Measurements from ENCODE around the gene CA4. TPM values are rescaled to one million over a fixed set of nuclear protein-coding genes. Genes with fewer than 3 reads are reported as not detected.
"Not testable (repeated sequence)": the region's sequence is repeated elsewhere in the genome, so short reads cannot be mapped to it uniquely, and the experiment has no call there.

The CA4 gene
- polyA plus RNA-seq, 1 donor: 1.2 TPM

DNA sequence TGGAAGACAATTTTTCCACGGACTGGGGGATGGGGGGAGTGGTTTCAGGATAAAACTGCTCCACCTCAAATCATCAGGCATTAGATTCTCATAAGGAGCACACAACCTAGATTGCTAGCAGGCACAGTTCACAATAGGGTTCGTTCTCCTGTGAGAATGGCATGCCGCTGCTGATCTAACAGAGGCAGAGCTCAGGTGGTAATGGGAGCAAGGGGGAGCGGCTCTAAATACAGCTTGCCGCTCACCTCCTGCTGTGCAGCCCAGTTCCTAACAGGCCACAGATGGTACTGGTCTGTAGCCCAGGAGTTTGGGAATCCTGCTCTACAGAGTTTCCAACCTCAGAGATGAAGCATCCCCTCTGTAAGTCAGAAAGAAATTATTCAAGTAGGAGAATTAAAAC is 27.0 kb downstream of the CA4 start:
- not testable (repeated sequence) for H3K27me3 ChIP-seq (ENCODE audit: control insufficient read depth, insufficient read depth, low read length); DNase-seq; H3K27ac ChIP-seq (ENCODE audit: low read length); H3K4me3 ChIP-seq (ENCODE audit: low read length); H3K9me3 ChIP-seq (ENCODE audit: control insufficient read depth, low read depth, low read length); H3K4me1 ChIP-seq (ENCODE audit: control insufficient read depth, insufficient read depth, low read length)
- peaks cover 18% of the 10 kb centered on the region for H3K36me3 ChIP-seq (ENCODE audit: control insufficient read depth, insufficient read depth, low read length)
- no CpG with 5 or more reads among the region's 5 CpGs for WGBS (ENCODE audit: insufficient coverage, low lambda C conversion rate)

DNA sequence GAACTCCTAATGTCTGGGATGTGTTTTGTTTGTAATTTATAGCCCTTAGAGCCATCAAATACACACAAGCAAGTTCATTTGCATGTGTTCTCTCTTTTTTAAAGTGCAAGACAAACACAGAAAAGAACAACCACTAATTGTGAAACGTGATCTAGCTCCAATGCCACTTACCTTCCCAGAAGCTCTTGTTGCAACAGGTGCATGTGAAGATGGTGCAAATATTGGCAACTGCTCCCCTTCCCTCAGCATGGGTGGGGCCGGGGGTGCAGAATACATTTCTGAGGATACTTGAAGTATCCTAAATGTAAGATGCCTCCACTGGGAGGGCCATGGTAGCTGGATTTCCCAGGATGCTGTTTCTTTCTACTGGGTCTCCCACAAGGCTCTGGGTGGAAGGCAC is 28.4 kb downstream of the CA4 start:
- not testable (repeated sequence) for H3K4me1 ChIP-seq (ENCODE audit: control insufficient read depth, insufficient read depth, low read length); H3K27me3 ChIP-seq (ENCODE audit: control insufficient read depth, insufficient read depth, low read length); H3K4me3 ChIP-seq (ENCODE audit: low read length); DNase-seq; H3K9me3 ChIP-seq (ENCODE audit: control insufficient read depth, low read depth, low read length); H3K27ac ChIP-seq (ENCODE audit: low read length)
- WGBS (ENCODE audit: insufficient coverage, low lambda C conversion rate): no CpG with 5 or more reads among the region's 2 CpGs
- peaks cover 27% of the 10 kb centered on the region for H3K36me3 ChIP-seq (ENCODE audit: control insufficient read depth, insufficient read depth, low read length)

DNA sequence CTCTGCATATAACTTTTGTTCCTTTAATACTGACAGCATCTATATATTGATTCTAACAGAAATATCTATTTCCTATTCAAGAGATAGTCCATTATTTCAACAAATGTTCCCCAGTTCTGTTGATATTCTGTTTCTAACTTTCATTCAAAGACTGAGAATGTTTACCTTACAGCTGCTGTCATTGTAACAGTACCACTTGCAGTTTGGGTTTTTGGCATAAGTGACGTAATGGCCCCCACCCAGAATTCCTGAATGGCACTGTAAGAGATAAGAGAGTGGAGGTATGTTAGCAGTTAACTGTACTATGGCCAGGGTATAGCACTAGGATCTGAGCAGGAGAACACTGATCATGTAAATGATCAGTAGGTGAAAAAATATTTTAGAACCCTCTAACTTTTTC is 30.6 kb downstream of the CA4 start:
- H3K27me3 ChIP-seq (ENCODE audit: control insufficient read depth, insufficient read depth, low read length); H3K4me3 ChIP-seq (ENCODE audit: low read length); H3K27ac ChIP-seq (ENCODE audit: low read length); DNase-seq; H3K9me3 ChIP-seq (ENCODE audit: control insufficient read depth, low read depth, low read length); H3K4me1 ChIP-seq (ENCODE audit: control insufficient read depth, insufficient read depth, low read length): not testable (repeated sequence)
- no CpG with 5 or more reads among the region's 1 CpG for WGBS (ENCODE audit: insufficient coverage, low lambda C conversion rate)
- peaks cover 36% of the 10 kb centered on the region for H3K36me3 ChIP-seq (ENCODE audit: control insufficient read depth, insufficient read depth, low read length)

DNA sequence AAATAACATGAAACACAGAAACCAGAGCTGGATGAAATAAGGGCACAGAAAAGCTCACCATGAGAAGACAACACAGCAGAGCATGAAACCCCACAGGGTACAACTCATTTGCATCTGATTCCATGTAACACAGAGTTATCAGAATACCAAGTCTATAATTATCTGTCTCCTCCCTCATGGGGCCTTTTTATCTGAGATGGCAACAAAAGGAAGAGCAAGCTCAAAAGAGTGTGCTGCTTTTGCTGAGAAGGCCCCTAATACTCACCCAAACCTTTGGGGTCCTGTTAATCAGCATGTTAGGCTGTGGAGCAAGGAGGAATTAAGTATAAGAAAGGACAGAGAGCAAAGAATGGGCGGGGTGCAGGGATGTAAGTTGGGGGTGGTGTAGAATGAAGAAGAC is 36.6 kb downstream of the CA4 start:
- H3K27me3 ChIP-seq (ENCODE audit: control insufficient read depth, insufficient read depth, low read length); H3K9me3 ChIP-seq (ENCODE audit: control insufficient read depth, low read depth, low read length); H3K4me3 ChIP-seq (ENCODE audit: low read length); DNase-seq; H3K27ac ChIP-seq (ENCODE audit: low read length): not testable (repeated sequence)
- Histone ChIP-seq H3K4me1 (ENCODE audit: control insufficient read depth, insufficient read depth, low read length) (peaks cover 10% of the 10 kb centered on the region), H3K36me3 (ENCODE audit: control insufficient read depth, insufficient read depth, low read length) (peaks cover 31% of the 10 kb centered on the region)
- WGBS (ENCODE audit: insufficient coverage, low lambda C conversion rate): 100% methylated on average over 1 of the region's 1 CpG

DNA sequence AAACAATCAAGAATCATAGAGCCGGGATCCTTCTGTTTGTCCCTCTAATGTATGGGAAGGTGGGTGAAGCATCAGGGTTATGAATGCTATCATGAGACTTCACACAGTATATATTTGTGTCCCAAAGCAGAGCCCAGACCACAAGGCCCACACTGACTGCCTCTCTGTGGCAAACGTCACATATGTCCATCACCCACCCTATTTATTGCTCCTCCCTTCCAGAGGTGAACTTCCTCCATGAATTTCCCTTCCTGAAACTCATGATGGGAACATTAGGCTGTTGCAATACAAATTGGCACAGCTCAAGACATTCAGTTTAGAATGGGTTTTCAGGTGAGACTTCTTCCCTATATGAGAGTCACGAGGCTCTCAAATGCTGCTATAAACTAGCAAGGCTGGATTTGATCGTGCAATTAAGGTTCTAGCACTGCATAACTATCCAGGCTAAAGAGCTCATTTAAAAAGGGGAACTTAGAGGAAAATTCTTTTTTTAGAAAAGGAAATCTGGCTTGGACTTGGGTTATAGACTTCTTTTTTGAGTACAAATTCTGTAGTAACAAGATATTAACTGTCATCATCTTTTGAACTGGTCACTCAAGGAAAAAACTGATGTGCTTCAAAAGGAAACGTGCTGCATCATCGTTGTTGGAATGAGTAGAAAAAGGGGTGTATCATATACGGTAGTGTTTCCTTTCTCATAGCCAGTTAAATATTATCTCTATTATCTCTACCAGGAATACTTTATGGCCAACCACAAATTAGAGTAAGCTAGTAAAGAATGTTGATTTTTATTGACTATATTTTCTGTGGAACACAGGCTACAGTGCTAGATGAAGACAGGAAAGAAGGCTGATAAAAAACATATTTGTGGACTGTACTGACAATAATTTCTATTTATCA is 37.3 kb downstream of the CA4 start:
- peak; percentile 23 to 45 for DNase-seq
- not testable (repeated sequence) for H3K9me3 ChIP-seq (ENCODE audit: control insufficient read depth, low read depth, low read length); H3K27me3 ChIP-seq (ENCODE audit: control insufficient read depth, insufficient read depth, low read length); H3K4me3 ChIP-seq (ENCODE audit: low read length); H3K27ac ChIP-seq (ENCODE audit: low read length)
- WGBS (ENCODE audit: insufficient coverage, low lambda C conversion rate): no CpG with 5 or more reads among the region's 7 CpGs
- Histone ChIP-seq H3K4me1 (ENCODE audit: control insufficient read depth, insufficient read depth, low read length) (peaks cover 10% of the 10 kb centered on the region), H3K36me3 (ENCODE audit: control insufficient read depth, insufficient read depth, low read length) (peaks cover 33% of the 10 kb centered on the region)

DNA sequence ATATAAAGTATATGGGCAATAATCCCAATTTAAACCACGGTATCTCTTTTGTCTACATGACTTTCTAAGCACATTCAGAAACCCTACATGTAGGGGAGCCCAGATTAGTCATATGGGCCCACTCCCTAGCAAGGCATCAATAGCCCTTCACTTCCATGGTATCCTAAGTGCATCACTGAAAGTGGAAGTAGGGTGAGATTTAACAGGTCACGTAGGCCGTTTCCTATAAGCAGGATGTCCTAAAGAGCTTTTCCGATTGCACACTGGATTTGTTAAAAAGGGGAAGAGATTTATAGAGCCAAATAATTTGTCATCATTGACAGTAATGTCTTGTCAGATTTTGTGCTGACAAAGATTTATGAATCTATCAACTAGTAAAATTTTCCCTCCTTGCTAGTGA is 39.0 kb downstream of the CA4 start:
- WGBS (ENCODE audit: insufficient coverage, low lambda C conversion rate): no CpG with 5 or more reads among the region's 4 CpGs
- H3K4me1 ChIP-seq (ENCODE audit: control insufficient read depth, insufficient read depth, low read length): peaks cover 10% of the 10 kb centered on the region
- no peaks in the 10 kb centered on the region for H3K9me3 ChIP-seq (ENCODE audit: control insufficient read depth, low read depth, low read length)
- no peak for DNase-seq
- peaks cover 27% of the 10 kb centered on the region for H3K36me3 ChIP-seq (ENCODE audit: control insufficient read depth, insufficient read depth, low read length)
- H3K4me3 ChIP-seq (ENCODE audit: low read length): no peak overlapping the region
- H3K27me3 ChIP-seq (ENCODE audit: control insufficient read depth, insufficient read depth, low read length): no peaks in the 10 kb centered on the region
- H3K27ac ChIP-seq (ENCODE audit: low read length): no peak overlapping the region

DNA sequence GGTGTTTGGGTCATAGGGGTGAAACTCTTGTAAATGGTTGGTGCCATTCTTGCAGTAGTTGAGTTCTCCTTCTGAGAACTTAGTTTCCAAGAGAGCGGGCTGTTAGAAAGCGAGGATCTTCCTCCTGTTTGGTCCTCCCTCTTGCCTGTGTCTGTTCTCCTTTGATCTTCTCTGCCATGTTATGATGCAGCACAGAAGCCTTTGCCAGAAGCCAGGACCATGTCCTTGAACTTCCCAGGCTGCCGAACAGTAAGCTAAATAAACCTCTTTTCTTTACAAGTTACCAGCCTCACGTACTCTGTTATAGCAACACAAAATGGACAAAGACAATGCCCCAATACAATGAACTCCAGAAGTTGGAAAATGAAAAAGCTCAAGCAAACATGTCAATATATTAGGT is 40.3 kb downstream of the CA4 start:
- DNase-seq; H3K27me3 ChIP-seq (ENCODE audit: control insufficient read depth, insufficient read depth, low read length); H3K9me3 ChIP-seq (ENCODE audit: control insufficient read depth, low read depth, low read length); H3K4me3 ChIP-seq (ENCODE audit: low read length); H3K27ac ChIP-seq (ENCODE audit: low read length): not testable (repeated sequence)
- WGBS (ENCODE audit: insufficient coverage, low lambda C conversion rate): no CpG with 5 or more reads among the region's 4 CpGs
- Histone ChIP-seq H3K36me3 (ENCODE audit: control insufficient read depth, insufficient read depth, low read length) (peaks cover 24% of the 10 kb centered on the region), H3K4me1 (ENCODE audit: control insufficient read depth, insufficient read depth, low read length) (peaks cover 10% of the 10 kb centered on the region)

DNA sequence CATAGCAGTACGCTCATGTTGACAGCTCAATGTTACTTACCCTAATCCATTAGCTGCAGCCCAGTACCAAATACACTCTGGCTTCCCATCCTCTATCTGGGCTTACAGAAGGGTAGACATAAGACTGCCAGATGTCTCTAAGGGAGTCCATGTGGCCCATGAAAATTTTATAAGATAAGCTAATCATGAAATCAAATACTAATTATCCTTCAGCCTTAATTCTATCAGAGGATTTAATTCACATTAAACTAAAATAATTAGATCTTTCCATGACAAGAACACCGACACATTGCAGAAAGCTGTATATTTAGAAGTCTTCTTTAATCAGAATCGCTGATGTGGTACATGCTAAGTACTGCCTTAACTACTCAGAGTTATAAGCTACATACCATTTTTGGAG is 43.3 kb downstream of the CA4 start:
- H3K36me3 ChIP-seq (ENCODE audit: control insufficient read depth, insufficient read depth, low read length): peaks cover 24% of the 10 kb centered on the region

DNA sequence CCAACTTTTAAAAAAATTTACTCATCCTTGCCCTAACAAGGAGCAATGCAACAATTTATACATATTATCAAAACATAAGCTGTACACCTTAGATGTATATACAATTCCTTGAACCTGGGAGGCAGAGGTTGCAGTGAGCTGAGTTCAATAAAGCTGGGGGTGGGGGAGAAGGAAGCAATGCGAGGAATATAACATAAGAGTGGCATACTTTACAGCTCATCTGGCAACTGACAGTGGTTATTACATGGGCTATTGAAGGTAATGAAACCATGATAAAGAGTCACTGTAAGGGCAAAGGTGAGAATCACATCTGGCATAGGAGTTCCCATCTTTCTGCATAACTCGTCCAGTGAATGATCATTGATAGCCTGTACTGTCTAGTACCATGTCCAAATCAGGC is 43.7 kb downstream of the CA4 start:
- no CpG with 5 or more reads among the region's 2 CpGs for WGBS (ENCODE audit: insufficient coverage, low lambda C conversion rate)
- H3K4me1 ChIP-seq (ENCODE audit: control insufficient read depth, insufficient read depth, low read length): no peaks in the 10 kb centered on the region
- no peaks in the 10 kb centered on the region for H3K27me3 ChIP-seq (ENCODE audit: control insufficient read depth, insufficient read depth, low read length)
- peak in 1 of 2 donors; percentile 14 for DNase-seq
- no peak overlapping the region for H3K4me3 ChIP-seq (ENCODE audit: low read length)
- H3K36me3 ChIP-seq (ENCODE audit: control insufficient read depth, insufficient read depth, low read length): peaks cover 24% of the 10 kb centered on the region
- H3K9me3 ChIP-seq (ENCODE audit: control insufficient read depth, low read depth, low read length): no peaks in the 10 kb centered on the region
- H3K27ac ChIP-seq (ENCODE audit: low read length): no peak overlapping the region

More for the DNA sequence above, 43.3 kb downstream of the CA4 start:
- not testable (repeated sequence) for H3K27ac ChIP-seq (ENCODE audit: low read length); H3K4me1 ChIP-seq (ENCODE audit: control insufficient read depth, insufficient read depth, low read length); H3K9me3 ChIP-seq (ENCODE audit: control insufficient read depth, low read depth, low read length); H3K4me3 ChIP-seq (ENCODE audit: low read length); H3K27me3 ChIP-seq (ENCODE audit: control insufficient read depth, insufficient read depth, low read length); DNase-seq
- no CpG with 5 or more reads among the region's 3 CpGs for WGBS (ENCODE audit: insufficient coverage, low lambda C conversion rate)

DNA sequence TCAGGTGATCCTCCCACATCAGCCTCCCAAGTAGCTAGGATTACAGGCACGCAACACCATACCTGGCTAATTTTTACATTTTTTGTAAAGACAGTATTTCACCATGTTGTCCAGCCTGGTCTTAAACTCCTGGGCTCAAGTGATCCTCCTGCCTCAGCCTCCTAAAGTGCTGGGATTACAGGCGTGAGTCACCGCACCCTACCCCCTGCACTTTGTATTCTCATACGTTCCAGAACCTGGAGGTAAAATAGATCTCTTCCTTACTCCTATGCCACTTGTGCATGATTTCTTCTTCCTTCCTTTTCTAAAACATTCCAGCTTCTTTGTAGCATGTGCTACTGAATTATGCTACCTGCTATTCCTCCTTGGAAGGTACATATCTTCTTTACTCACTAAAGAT is 44.4 kb downstream of the CA4 start:
- H3K9me3 ChIP-seq (ENCODE audit: control insufficient read depth, low read depth, low read length); H3K4me3 ChIP-seq (ENCODE audit: low read length); H3K27me3 ChIP-seq (ENCODE audit: control insufficient read depth, insufficient read depth, low read length); H3K27ac ChIP-seq (ENCODE audit: low read length); H3K4me1 ChIP-seq (ENCODE audit: control insufficient read depth, insufficient read depth, low read length); DNase-seq: not testable (repeated sequence)
- peaks cover 20% of the 10 kb centered on the region for H3K36me3 ChIP-seq (ENCODE audit: control insufficient read depth, insufficient read depth, low read length)
- WGBS (ENCODE audit: insufficient coverage, low lambda C conversion rate): 67% methylated on average over 1 of the region's 4 CpGs

DNA sequence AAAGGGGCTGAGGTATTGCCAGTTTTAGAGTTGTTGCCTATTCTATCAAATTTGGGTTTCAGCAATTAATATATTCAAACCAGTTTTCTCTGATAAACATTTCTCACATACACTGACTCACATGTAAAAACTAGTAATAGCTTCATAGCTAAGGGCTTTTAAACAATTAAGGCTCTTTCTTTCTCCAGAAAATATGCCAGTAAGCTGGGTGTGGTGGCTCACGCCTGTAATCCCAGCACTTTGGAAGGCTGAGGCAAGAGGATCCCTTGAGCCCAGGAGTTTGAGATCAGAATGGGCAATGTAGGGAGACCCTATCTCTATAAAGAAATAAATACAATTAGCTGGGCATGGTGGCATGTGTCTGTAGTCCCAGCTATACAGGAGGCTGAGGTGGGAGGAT is 48.9 kb downstream of the CA4 start:
- not testable (repeated sequence) for H3K27ac ChIP-seq (ENCODE audit: low read length); H3K27me3 ChIP-seq (ENCODE audit: control insufficient read depth, insufficient read depth, low read length); DNase-seq; H3K4me3 ChIP-seq (ENCODE audit: low read length); H3K4me1 ChIP-seq (ENCODE audit: control insufficient read depth, insufficient read depth, low read length); H3K9me3 ChIP-seq (ENCODE audit: control insufficient read depth, low read depth, low read length); H3K36me3 ChIP-seq (ENCODE audit: control insufficient read depth, insufficient read depth, low read length)
- WGBS (ENCODE audit: insufficient coverage, low lambda C conversion rate): 100% methylated on average over 1 of the region's 1 CpG
